ENCODE results near the gene NTMT1.

NTMT1 gene

DNA sequence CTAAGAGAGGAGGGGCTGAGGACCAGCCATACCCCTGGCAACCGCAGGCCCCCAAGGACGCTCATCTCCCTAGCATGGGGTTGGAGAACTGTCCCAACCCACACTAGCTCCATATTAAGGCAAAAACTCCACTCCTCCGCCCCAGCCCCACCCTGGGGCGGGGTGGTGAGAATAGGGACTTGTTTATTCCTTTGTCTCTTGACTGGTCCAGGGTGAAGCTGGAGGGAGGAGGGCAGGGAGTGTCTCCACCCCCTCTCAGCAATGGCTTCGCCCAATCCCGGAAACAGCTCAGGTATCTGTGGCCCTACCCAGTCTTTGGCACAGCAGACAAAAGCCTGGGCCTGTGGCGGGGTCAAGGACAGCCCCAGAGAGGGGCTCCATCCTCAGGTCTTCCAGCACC is 56.4 kb downstream of the NTMT1 start:
- no peak for DNase-seq

DNA sequence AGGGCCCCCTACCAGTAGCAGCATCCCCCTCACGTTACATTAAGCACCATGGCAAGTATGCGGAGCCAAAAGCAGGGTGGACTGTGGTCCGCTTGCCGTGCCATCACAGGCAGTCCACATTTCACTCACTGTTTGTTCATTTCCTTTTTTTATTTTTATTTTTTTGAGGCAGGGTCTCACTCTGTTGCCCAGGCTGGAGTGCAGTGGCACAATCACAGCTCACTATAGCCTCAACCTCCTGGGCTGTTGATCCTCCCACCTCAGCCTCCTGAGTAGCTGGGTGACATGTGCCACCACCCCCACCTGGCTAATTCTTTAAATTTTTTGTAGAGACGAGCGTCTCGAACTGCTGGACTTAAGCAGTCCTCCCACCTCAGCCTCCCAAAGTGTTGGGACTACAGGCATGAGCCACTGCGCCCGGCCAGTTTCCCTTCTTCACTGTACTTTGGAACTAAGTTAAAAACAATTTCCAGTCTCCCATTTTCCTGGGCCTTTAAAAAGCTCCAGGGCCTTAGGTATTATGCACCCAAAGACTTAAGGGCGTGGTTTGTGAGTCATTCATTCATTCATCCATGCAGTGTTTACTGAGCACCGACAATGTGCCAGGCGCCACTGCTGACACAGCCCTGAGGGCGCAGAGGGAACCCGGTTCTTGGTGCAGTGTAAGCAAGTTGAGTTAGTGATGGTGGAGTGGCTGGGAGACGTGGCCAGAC is 59.4 kb downstream of the NTMT1 start:
- DNase-seq: no peak

All from activated T-cell treated with anti-CD3 and anti-CD28 coated beads, Interleukin-2, amount 50 U/mL, for 1 hour (primary cell).